ENCODE data around the gene RABGEF1. TPM values are rescaled to one million over a fixed set of nuclear protein-coding genes. Genes with fewer than 3 reads are reported as not detected.
A peak's percentile ranks its signal among the peaks of the same experiment; 100 is the strongest.
"Not testable (repeated sequence)": the region's sequence is repeated elsewhere in the genome, so short reads cannot be mapped to it uniquely, and the experiment has no call there.

RABGEF1 gene
- 10 to 100 TPM; 29.1 to 31.6 (median 31.2) TPM for polyA plus RNA-seq (ENCODE audit: insufficient read length in 3 of 3)

GRCh38 chr7:66740302-66740979 lies at the start of gene RABGEF1:
TSS of gene RABGEF1 (plus strand) at chr7:66740733. CDS start at chr7:66771900, 31,167 bp downstream.
- DNase-seq (ENCODE audit: low read depth in 3 of 3, low spot score in 2 of 3): peak; percentile 91 to 97 (median 93)

- DNase-seq (ENCODE audit: low read depth in 3 of 3, low spot score in 2 of 3): no peak
Observed at GRCh38 chr7:66693331-66693730, 47.2 kb upstream of the RABGEF1 start.

GRCh38 chr7:66694286-66694685 lies 46.2 kb upstream of the RABGEF1 start:
- no peak for DNase-seq (ENCODE audit: low read depth in 3 of 3, low spot score in 2 of 3)

- not testable (repeated sequence) for DNase-seq (ENCODE audit: low read depth in 3 of 3, low spot score in 2 of 3)
Observed at GRCh38 chr7:66695417-66695816, 45.1 kb upstream of the RABGEF1 start.

GRCh38 chr7:66696134-66696533 lies 44.4 kb upstream of the RABGEF1 start:
- not testable (repeated sequence) for DNase-seq (ENCODE audit: low read depth in 3 of 3, low spot score in 2 of 3)

GRCh38 chr7:66696774-66697191 lies 43.8 kb upstream of the RABGEF1 start:
- no peak for DNase-seq (ENCODE audit: low read depth in 3 of 3, low spot score in 2 of 3)

- no peak for DNase-seq (ENCODE audit: low read depth in 3 of 3, low spot score in 2 of 3)
Observed at GRCh38 chr7:66697449-66698438, 42.8 kb upstream of the RABGEF1 start.

GRCh38 chr7:66698652-66699205 lies 41.8 kb upstream of the RABGEF1 start:
- no peak for DNase-seq (ENCODE audit: low read depth in 3 of 3, low spot score in 2 of 3)

GRCh38 chr7:66699998-66700397 lies 40.5 kb upstream of the RABGEF1 start:
- DNase-seq (ENCODE audit: low read depth in 3 of 3, low spot score in 2 of 3): no peak

- no peak for DNase-seq (ENCODE audit: low read depth in 3 of 3, low spot score in 2 of 3)
Observed at GRCh38 chr7:66700633-66701131, 39.9 kb upstream of the RABGEF1 start.

- DNase-seq (ENCODE audit: low read depth in 3 of 3, low spot score in 2 of 3): no peak
Observed at GRCh38 chr7:66707825-66708224, 32.7 kb upstream of the RABGEF1 start.

- not testable (repeated sequence) for DNase-seq (ENCODE audit: low read depth in 3 of 3, low spot score in 2 of 3)
Observed at GRCh38 chr7:66710752-66711151, 29.8 kb upstream of the RABGEF1 start.

- DNase-seq (ENCODE audit: low read depth in 3 of 3, low spot score in 2 of 3): no peak
Observed at GRCh38 chr7:66713687-66714086, 26.8 kb upstream of the RABGEF1 start.

- DNase-seq (ENCODE audit: low read depth in 3 of 3, low spot score in 2 of 3): not testable (repeated sequence)
Observed at GRCh38 chr7:66716634-66717033, 23.9 kb upstream of the RABGEF1 start.

GRCh38 chr7:66720561-66720960 lies 20.0 kb upstream of the RABGEF1 start:
- DNase-seq (ENCODE audit: low read depth in 3 of 3, low spot score in 2 of 3): no peak

- no peak for DNase-seq (ENCODE audit: low read depth in 3 of 3, low spot score in 2 of 3)
Observed at GRCh38 chr7:66725843-66726242, 14.7 kb upstream of the RABGEF1 start.

GRCh38 chr7:66727058-66727457 lies 13.5 kb upstream of the RABGEF1 start:
- no peak for DNase-seq (ENCODE audit: low read depth in 3 of 3, low spot score in 2 of 3)

GRCh38 chr7:66728571-66728970 lies 12.0 kb upstream of the RABGEF1 start:
- DNase-seq (ENCODE audit: low read depth in 3 of 3, low spot score in 2 of 3): no peak

GRCh38 chr7:66729274-66729673 lies 11.3 kb upstream of the RABGEF1 start:
- no peak for DNase-seq (ENCODE audit: low read depth in 3 of 3, low spot score in 2 of 3)

- DNase-seq (ENCODE audit: low read depth in 3 of 3, low spot score in 2 of 3): no peak
Observed at GRCh38 chr7:66731986-66732385, 8.5 kb upstream of the RABGEF1 start.

- DNase-seq (ENCODE audit: low read depth in 3 of 3, low spot score in 2 of 3): no peak
Observed at GRCh38 chr7:66732439-66732838, 8.1 kb upstream of the RABGEF1 start.

Data from right renal cortex interstitium (tissue), 3 donors.